GM18951 (cell line): ENCODE data around the gene PAGE2B.
"Not testable (repeated sequence)": the region's sequence is repeated elsewhere in the genome, so short reads cannot be mapped to it uniquely, and the experiment has no call there.

Experiments used
- POLR2A ChIP-seq: IDR thresholded peaks from 4 replicates; pipeline ENCODE4 v1.6.1; 2011; ENCODE audit warnings: mild to moderate bottlenecking; ENCODE audit not compliant: insufficient read length, insufficient read depth; ENCODE audit errors: extremely low read depth
- in situ Hi-C: fragments of 300-500 bp; cut with MboI; formaldehyde crosslinking; loops from one replicate; pipeline ENCODE4 v1.12.0; 2022; ENCODE audit warnings: low sequenced_read_pairs, mixed read lengths, inconsistent platforms; ENCODE audit not compliant: unreplicated experiment

The PAGE2B gene, protein sequence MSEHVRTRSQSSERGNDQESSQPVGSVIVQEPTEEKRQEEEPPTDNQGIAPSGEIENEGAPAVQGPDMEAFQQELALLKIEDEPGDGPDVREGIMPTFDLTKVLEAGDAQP

GRCh38 chrX:55074851-55075467, at the start of gene PAGE2B:
PAGE2B (plus strand) TSS chrX:55075030; CDS start chrX:55076042, 1,012 bp downstream.
- no peak for TF ChIP-seq POLR2A
- in situ Hi-C loops, result no loop called here

- TF ChIP-seq POLR2A, result no peak
- in situ Hi-C loops, result no loop called here
Observed at GRCh38 chrX:55026143-55026542, 48.7 kb upstream of the PAGE2B start.

DNA sequence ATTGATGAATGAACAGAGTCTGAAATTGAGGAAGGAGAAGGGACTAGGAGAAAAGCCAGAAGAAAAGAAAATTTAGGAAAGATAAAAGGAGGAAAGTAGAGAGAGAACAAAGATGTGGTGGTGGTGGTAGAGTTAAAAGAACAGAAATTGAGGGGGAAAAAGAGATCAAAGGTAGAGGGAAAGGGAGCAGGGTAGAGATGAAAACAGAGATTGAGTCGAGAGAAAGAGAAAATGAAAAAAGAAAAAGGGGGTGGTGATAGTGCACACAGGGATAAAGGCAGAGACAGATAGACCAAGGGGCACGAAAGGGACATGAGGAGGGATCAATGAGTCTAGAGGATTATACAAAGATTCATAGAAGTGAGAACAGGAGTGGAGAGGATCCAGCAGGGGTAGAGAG, 48.0 kb upstream of the PAGE2B start:
- in situ Hi-C loops, result no loop called here
- TF ChIP-seq POLR2A, result no peak

GRCh38 chrX:55028040-55028439, 46.8 kb upstream of the PAGE2B start:
- TF ChIP-seq POLR2A, result no peak
- in situ Hi-C loops, result no loop called here

DNA sequence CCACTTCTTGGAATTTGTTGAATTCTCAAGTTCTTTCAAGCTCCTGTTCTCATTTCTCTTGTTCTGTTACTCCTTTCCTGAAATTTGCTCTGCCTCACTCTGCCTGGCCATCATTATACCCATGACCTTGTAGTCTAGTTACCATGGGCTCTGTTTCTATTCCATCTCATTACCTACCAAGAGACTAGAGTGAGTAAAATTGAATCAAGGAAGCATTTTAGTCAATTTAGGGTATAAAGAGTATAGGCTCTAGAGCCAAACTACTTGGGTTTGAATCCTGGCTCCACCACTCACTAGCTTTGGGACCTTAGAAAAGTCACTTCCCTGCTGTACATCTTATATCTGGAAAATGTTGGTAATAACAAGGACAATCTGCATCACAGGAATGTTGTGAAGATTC, 46.2 kb upstream of the PAGE2B start:
- TF ChIP-seq POLR2A, result no peak
- in situ Hi-C loops, result no loop called here

- TF ChIP-seq POLR2A, result no peak
- in situ Hi-C loops, result no loop called here
Observed at GRCh38 chrX:55029291-55029690, 45.5 kb upstream of the PAGE2B start.

DNA sequence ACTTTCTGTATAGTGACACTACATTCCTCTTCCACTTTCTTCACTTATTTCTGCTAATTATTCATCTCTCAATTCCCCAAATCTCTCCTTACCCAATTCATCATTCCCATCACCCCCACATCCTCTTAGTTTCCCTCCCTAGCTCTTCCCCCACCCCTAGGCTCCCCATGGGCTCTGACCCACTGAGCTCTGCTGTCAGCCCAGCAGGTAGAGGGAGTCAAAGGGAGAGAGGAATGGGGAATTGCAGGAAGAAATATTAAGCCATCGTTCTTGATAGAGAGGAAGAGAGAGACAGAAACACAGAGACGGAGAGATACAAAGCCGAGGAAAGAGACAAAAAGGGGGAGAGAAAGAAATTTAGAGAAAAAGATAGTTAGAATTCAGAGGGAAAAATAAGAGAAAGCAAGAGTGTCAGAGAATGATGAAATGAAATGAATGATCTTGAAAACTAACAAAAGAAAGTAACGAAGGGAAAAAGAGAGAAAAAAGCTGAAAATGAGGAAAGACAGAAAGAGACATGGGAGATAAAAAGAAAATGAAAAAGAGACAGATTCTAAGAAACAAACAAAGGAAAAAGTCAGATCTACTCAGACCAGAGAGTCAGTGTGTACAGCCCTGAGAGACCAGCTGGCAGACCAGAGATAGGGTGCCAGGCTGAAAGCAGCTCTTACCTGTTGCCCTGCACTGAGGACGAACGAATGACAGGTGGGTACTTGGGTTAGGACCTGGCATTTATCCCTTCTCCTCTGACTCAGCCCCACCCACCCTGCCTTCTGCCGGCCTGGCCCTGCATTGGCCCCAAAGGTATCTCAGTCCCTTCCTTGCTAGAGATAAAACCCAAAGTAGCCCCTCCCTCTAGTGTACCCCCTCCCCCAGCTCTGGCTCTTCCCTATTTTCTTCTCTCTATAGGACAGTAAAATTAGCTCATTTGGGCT, 44.3 kb upstream of the PAGE2B start, which contains the start of gene ALAS2:
Gene ALAS2 (minus strand): TSS at position 707 of the 935 bp plus-strand sequence. CDS start 4,977 bp downstream, outside the sequence.
- in situ Hi-C loops, result no loop called here
- TF ChIP-seq POLR2A, result no peak

DNA sequence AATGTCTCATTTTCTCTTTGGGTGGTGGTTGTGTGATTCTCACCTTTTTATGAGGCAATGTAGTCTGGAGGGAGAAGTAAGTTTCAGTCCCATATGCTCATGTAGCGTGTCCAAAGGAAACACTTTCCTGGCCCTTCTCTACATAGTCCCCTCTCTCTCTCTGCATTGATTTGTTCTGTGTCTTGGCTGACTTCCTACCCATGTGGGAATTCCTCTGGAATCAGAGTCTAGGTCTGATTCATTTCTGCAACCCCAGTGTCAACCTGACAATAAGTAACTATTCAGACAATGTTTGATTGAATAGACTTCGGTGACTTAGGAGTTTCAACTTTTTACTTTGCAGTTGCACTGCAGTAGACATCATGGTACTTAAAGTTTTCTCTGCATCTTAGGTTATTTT, 41.4 kb upstream of the PAGE2B start:
- in situ Hi-C loops, result no loop called here

GRCh38 chrX:55039471-55039870, 35.4 kb upstream of the PAGE2B start:
- TF ChIP-seq POLR2A, result no peak
- in situ Hi-C loops, result no loop called here

More for the DNA sequence above, 41.4 kb upstream of the PAGE2B start:
- no peak for TF ChIP-seq POLR2A

DNA sequence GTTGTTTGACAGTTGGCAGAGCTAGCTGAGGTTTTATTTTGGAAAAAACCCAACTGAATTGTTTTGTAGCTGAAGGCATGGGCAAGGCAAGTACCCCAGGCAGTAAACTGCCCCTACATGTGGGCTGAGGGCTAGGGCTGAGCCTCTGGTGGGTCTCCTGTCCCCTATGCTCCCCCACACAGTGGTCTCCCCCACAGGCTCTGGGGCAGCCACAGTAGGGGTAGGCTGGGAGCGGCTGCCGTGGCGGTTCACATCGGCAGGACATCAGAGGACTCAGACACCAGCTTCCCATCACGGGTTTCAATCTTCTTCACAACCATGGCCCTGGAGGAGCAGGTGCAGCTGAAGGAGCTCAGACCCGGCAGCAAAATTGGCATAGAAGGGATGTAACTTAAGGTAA, 33.3 kb upstream of the PAGE2B start:
- in situ Hi-C loops, result no loop called here
- TF ChIP-seq POLR2A, result no peak

- in situ Hi-C loops, result not testable (repeated sequence)
Observed at GRCh38 chrX:55050599-55050998, 24.2 kb upstream of the PAGE2B start.

DNA sequence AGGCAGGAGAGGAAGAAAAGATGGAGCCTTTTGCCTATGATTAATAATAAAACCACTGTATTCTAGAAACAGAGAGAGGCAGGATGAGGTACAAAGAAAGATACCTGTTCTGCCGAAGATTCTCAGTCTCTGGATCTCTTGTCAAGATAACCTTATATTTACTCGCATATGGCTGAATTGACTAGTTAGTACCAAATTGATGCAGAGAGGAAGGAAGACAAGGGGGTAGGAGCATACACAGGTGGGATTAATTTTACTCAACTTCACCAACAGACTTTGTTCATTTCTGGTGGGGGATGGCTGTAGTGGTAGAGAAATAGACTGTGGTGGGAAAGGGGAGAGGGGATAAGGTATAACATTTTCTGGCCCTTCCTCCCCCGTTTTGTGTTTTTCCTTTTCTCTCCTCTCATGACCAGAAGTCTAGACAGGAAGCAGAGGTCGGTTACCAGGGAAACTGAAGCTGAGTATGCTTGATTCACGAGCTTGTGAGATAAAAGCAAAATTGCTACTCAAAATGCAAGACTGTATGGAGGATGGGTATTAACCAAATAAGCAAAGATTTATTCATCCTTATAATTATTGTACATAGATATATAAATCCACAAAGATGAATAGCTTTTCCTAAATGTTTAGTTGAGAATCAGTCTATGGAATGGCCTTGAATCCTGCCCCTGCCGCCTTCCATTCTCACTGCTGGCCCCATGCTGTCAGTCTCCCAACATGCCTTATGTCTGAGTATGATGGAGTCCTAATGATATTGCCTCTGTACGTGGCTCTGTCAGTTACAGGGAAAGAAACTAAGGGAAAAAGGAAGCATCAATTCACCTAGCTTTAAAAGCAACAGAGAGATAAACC, 17.8 kb upstream of the PAGE2B start:
- TF ChIP-seq POLR2A, result no peak
- in situ Hi-C loops, result no loop called here
